HepG2 (cell line): Measurements from ENCODE around the gene DCTN2. TPM values are rescaled to one million over a fixed set of nuclear protein-coding genes. Genes with fewer than 3 reads are reported as not detected.

Experiments
- BHLHE40 ChIP-seq: IDR thresholded peaks from 2 replicates; pipeline ENCODE4 v1.6.1; 2011; ENCODE audit warnings: low read length, improper control_type of control experiment
- EHMT2 ChIP-seq: fragments of 200-600 bp; sonication (generic); IDR thresholded peaks from 2 replicates; pipeline ENCODE4 v1.7.0; 2017; ENCODE audit warnings: antibody characterized with exemption, low read depth, low read length, borderline replicate concordance
- ELF3 ChIP-seq: IDR thresholded peaks from 2 replicates; pipeline ENCODE4 v1.6.1; 2016; ENCODE audit warnings: missing genetic modification reagents, missing compliant biosample characterization
- FOXC1 ChIP-seq: sonication (generic); formaldehyde crosslinking; IDR thresholded peaks from 2 replicates; pipeline ENCODE4 v1.8.0; 2022; ENCODE audit warnings: mild to moderate bottlenecking, missing genetic modification reagents, borderline replicate concordance
- MYC ChIP-seq: sonication (generic); formaldehyde crosslinking; IDR thresholded peaks from 2 replicates; pipeline ENCODE4 v1.9.0; 2021; ENCODE audit warnings: missing genetic modification reagents, borderline replicate concordance
- NCOA1 ChIP-seq: sonication (generic); formaldehyde crosslinking; IDR thresholded peaks from 2 replicates; pipeline ENCODE4 v1.9.0; 2021; ENCODE audit warnings: missing genetic modification reagents
- NFIC ChIP-seq: IDR thresholded peaks from 2 replicates; pipeline ENCODE4 v1.6.1; 2012; ENCODE audit warnings: mild to moderate bottlenecking, low read length, inconsistent platforms
- RAD51 ChIP-seq: fragments of 450-650 bp; IDR thresholded peaks from 2 replicates; pipeline ENCODE4 v1.6.1; 2016; ENCODE audit warnings: borderline replicate concordance
- RBM39 ChIP-seq: fragments of 200-400 bp; formaldehyde crosslinking; IDR thresholded peaks from one replicate; pipeline ENCODE4 v1.6.1; 2018; ENCODE audit warnings: antibody characterized with exemption, mild to moderate bottlenecking, low read depth, low read length; ENCODE audit not compliant: poor library complexity, severe bottlenecking
- SNAPC4 ChIP-seq: sonication (generic); formaldehyde crosslinking; IDR thresholded peaks from 2 replicates; pipeline ENCODE4 v1.4.0; 2020; ENCODE audit warnings: mild to moderate bottlenecking, missing genetic modification reagents
- SPEN ChIP-seq: sonication (generic); formaldehyde crosslinking; IDR thresholded peaks from 2 replicates; pipeline ENCODE4 v1.5.1; 2020; ENCODE audit warnings: low read depth, mild to moderate bottlenecking, missing genetic modification reagents
- SRSF1 ChIP-seq: fragments of 200-400 bp; formaldehyde crosslinking; optimal IDR thresholded peaks from 2 replicates; pipeline ENCODE3; 2017; ENCODE audit warnings: mild to moderate bottlenecking, low read depth, low read length, moderate library complexity
- UBTF ChIP-seq: sonication (generic); formaldehyde crosslinking; IDR thresholded peaks from 2 replicates; pipeline ENCODE4 v1.4.0; 2020; ENCODE audit warnings: mild to moderate bottlenecking, missing genetic modification reagents
- ZNF691 ChIP-seq: sonication (generic); formaldehyde crosslinking; IDR thresholded peaks from 2 replicates; pipeline ENCODE4 v1.4.0; 2020; ENCODE audit warnings: missing genetic modification reagents, low read depth, mild to moderate bottlenecking, borderline replicate concordance
- ZNF770 ChIP-seq: sonication (generic); formaldehyde crosslinking; IDR thresholded peaks from 2 replicates; pipeline ENCODE4 v1.5.0; 2020; ENCODE audit warnings: mild to moderate bottlenecking, missing genetic modification reagents
- ZNF776 ChIP-seq: sonication (generic); formaldehyde crosslinking; IDR thresholded peaks from 2 replicates; pipeline ENCODE4 v1.4.0; 2020; ENCODE audit warnings: mild to moderate bottlenecking, missing genetic modification reagents
- ZNF788 ChIP-seq: sonication (generic); formaldehyde crosslinking; IDR thresholded peaks from 2 replicates; pipeline ENCODE4 v1.5.0; 2020; ENCODE audit warnings: mild to moderate bottlenecking, missing genetic modification reagents, borderline replicate concordance
- ZNF879 ChIP-seq: sonication (generic); formaldehyde crosslinking; IDR thresholded peaks from 2 replicates; pipeline ENCODE4 v1.8.1; 2023; ENCODE audit warnings: missing genetic modification reagents
- ZSCAN22 ChIP-seq: sonication (generic); formaldehyde crosslinking; IDR thresholded peaks from 2 replicates; pipeline ENCODE4 v1.4.0; 2020; ENCODE audit warnings: mild to moderate bottlenecking, missing genetic modification reagents
- polyA plus RNA-seq, 8 experiments: library from polyadenylated mRNA; depleted of rRNA in 3 of 8; stranded (reverse) in 7 of 8; unstranded in 1 of 8; fragments of >200 nt; fragmentation: Illumina TruSeq in 4 of 8; extraction: Trizol in 4 of 8; gene quantifications; 2 replicates each; pipeline versions ENCODE4 v1.2.1 to v1.2.3, GENCODE V29; 2011 to 2016; ENCODE audit warnings: low read depth in 4 of 8, missing spikeins in 1 of 8, mixed read lengths in 1 of 8; ENCODE audit not compliant: insufficient read depth in 1 of 8
- total RNA-seq, 5 experiments: library from RNA; depleted of rRNA; stranded (reverse); fragments of >200 nt; fragmentation: Illumina TruSeq; extraction: Trizol; gene quantifications; 2 replicates each; pipeline ENCODE4 v1.2.3, GENCODE V29; 2016; ENCODE audit warnings: low read depth in 1 of 5

Gene DCTN2
- total and polyA plus RNA-seq, 2 of the 13 experiments (the other 11 are each of a cell fraction or from before 2014, with no cell fraction given) = 72.0 to 77.4 TPM

- TF ChIP-seq SNAPC4 (CRISPR knock-in tag) = peak; percentile 45; the same call in 1 of the 2 replicates
- peak; percentile 95 for TF ChIP-seq FOXC1 (CRISPR knock-in tag)
- TF ChIP-seq SRSF1 = peak; percentile 30
- no peak for TF ChIP-seq ZNF879 (CRISPR knock-in tag)
- no peak for TF ChIP-seq ZNF776
- peak; percentile 54 for TF ChIP-seq NCOA1 (CRISPR knock-in tag)
- TF ChIP-seq BHLHE40 = peak; percentile 62
- TF ChIP-seq UBTF (CRISPR knock-in tag) = peak; percentile 51; the same call in 1 of the 2 replicates
- TF ChIP-seq RAD51 = 0 out of 2 replicates have a peak, but pooled peaks have one; percentile 11
- 0 out of 2 replicates have a peak, but pooled peaks have one; percentile 58 for TF ChIP-seq ZNF788 (CRISPR knock-in tag)
- peak; percentile 53; the same call in 1 of the 2 replicates for TF ChIP-seq SPEN (CRISPR knock-in tag)
- no peak for TF ChIP-seq ZSCAN22 (CRISPR knock-in tag)
- TF ChIP-seq EHMT2 = no peak
- TF ChIP-seq NFIC = no peak
- peak; percentile 60; the same call in 1 of the 2 replicates for TF ChIP-seq MYC (CRISPR knock-in tag)
- TF ChIP-seq RBM39 = peak; percentile 37
- peak; percentile 87 for TF ChIP-seq ELF3 (CRISPR knock-in tag)
- peak; percentile 87 for TF ChIP-seq ZNF691 (CRISPR knock-in tag)
- 0 out of 2 replicates have a peak, but pooled peaks have one; percentile 21 for TF ChIP-seq ZNF770
These were observed 26.8 kb downstream of the DCTN2 start, which contains the start of gene DDIT3 (continued) for GRCh38 chr12:57520053-57520818.
